NT2/D1 (cell line): Measurements from ENCODE around the gene AGPAT3.
A peak's percentile ranks its signal among the peaks of the same experiment; 100 is the strongest.

ENCODE experiments used
- DNase-seq: peaks from one replicate; pipeline ENCODE4 v3.0.0-alpha.2; 2011; ENCODE audit warnings: low read depth, low spot score
- H3K27me3 ChIP-seq: 2 replicates; pipeline ENCODE4 v1.6.0; 2011; ENCODE audit warnings: mild to moderate bottlenecking; ENCODE audit not compliant: insufficient read length, insufficient read depth
- H3K36me3 ChIP-seq: 2 replicates; pipeline ENCODE4 v1.6.1; 2011; ENCODE audit warnings: mild to moderate bottlenecking, low read length, mixed read lengths; ENCODE audit not compliant: insufficient read depth, insufficient read length
- H3K4me1 ChIP-seq: 2 replicates; pipeline ENCODE4 v1.5.1; 2011; ENCODE audit not compliant: insufficient read depth, insufficient read length
- H3K4me3 ChIP-seq: 2 replicates; pipeline ENCODE4 v1.5.1; 2011; ENCODE audit warnings: low read depth; ENCODE audit not compliant: insufficient read length
- H3K9ac ChIP-seq: 2 replicates; pipeline ENCODE4 v1.6.0; 2011; ENCODE audit warnings: low read depth; ENCODE audit not compliant: insufficient read length
- H3K9me3 ChIP-seq: 2 replicates; pipeline ENCODE4 v1.5.1; 2011; ENCODE audit warnings: mild to moderate bottlenecking, low read length; ENCODE audit not compliant: insufficient read depth
- SUZ12 ChIP-seq: IDR thresholded peaks from 2 replicates; pipeline ENCODE4 v1.6.1; 2011; ENCODE audit not compliant: insufficient read length, insufficient read depth; ENCODE audit errors: extremely low read depth
- YY1 ChIP-seq: IDR thresholded peaks from 2 replicates; pipeline ENCODE4 v1.6.1; 2011; ENCODE audit not compliant: insufficient read length, insufficient read depth
- ZNF274 ChIP-seq: IDR thresholded peaks from 2 replicates; pipeline ENCODE4 v1.6.1; 2011; ENCODE audit warnings: mild to moderate bottlenecking, low read depth, low read length

Gene AGPAT3

DNA sequence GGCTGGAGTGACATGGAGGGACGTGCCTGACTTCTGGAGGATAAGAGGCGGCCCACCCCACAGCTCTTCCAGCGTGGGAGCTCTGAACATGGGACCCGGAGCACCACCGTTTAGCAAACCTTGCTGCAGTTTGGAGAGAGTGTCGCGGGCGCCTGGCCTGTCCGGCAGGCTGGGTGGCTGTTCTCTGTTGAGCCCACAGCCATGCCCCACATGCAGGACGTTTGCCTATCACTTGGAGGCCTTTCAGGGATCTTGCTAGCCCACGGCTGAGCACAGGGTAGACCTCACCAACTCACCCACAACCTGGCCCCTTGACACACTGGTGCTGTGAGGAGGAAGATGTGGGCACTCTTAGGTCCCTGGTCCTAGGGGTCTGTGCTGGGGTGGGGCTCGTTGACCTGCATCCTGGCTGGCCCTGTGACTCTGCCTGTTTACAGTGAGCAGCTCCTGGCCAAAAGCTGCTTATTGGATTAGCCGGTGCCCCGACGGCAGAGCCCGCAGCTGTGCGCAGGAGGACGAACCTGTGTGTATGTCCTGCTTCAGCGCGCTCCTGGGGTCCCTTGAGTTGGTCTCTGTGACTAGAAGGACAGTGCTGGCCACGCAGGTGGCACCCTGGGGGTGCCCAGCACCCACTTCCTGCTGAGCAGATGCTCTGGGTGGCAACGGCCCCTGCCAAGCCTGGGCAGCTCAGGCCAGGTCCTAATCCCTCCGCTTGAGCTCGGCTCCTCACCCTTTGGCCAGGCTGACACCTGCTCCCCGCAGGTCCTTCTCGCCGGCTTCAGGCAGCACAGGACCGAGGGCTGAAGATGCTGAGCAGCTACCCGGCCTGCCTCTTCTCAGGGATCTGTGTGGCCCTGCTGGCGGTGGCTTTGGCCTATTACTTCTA lies 74.7 kb downstream of the AGPAT3 start:
- no peak for DNase-seq
- TF ChIP-seq ZNF274 (no peak), SUZ12 (no peak), YY1 (no peak)
- peak overlapping the region; percentile 53 for H3K9ac ChIP-seq
- peaks cover 30% of the 10 kb centered on the region for H3K4me1 ChIP-seq
- H3K9me3 ChIP-seq, result no peaks in the 10 kb centered on the region
- no peaks in the 10 kb centered on the region for H3K27me3 ChIP-seq
- no peak overlapping the region for H3K4me3 ChIP-seq
- peaks cover 2% of the 10 kb centered on the region for H3K36me3 ChIP-seq

DNA sequence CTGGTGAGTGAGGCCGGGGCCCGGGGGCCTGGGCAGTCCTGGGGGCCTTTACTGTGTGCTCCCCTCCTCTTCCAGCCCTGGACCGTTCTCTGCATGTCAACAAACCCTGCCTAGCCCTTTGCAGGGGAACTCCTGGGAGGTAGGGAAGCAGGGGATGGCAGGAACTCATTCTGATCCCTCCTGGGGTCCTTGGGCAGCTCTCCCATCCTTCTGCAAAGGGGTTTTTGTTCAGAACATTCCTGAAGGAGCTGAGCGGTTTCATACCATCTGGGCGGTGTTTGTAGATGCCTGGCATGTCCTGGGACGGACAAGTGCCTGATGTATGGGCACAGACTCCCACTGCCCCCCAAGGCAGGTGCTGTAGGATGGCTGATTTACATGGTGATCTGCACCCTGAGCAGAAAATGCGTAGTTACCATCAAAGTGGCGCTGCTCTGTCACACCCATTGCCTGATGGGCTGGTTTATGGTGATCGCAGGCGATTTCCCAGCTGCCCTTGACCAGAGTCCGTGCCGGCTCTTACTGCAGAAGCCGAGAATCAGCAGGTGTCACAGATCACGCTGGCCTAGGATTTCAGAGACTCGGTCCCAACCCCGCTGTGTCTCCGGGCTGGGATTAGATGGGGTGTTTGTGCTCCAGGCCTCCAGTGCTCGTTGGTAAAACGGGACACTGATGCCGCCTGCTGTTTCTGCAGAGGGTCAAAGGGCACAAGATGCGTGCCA lies 75.5 kb downstream of the AGPAT3 start:
- H3K9ac ChIP-seq, result no peak overlapping the region
- H3K27me3 ChIP-seq, result no peaks in the 10 kb centered on the region
- H3K4me3 ChIP-seq, result no peak overlapping the region
- peaks cover 31% of the 10 kb centered on the region for H3K4me1 ChIP-seq
- DNase-seq, result no peak
- H3K36me3 ChIP-seq, result no peaks in the 10 kb centered on the region
- H3K9me3 ChIP-seq, result no peaks in the 10 kb centered on the region
- TF ChIP-seq ZNF274 (no peak), SUZ12 (no peak), YY1 (no peak)

- Histone ChIP-seq H3K36me3 (no peaks in the 10 kb centered on the region), H3K9ac (no peak overlapping the region), H3K4me1 (peaks cover 36% of the 10 kb centered on the region), H3K4me3 (no peak overlapping the region), H3K9me3 (no peaks in the 10 kb centered on the region), H3K27me3 (no peaks in the 10 kb centered on the region)
- DNase-seq, result no peak
- TF ChIP-seq YY1 (no peak), SUZ12 (no peak), ZNF274 (no peak)
Observed at GRCh38 chr21:43942201-43942600, 77.2 kb downstream of the AGPAT3 start.

GRCh38 chr21:43942621-43943020 lies 77.6 kb downstream of the AGPAT3 start:
- TF ChIP-seq ZNF274 (no peak), SUZ12 (no peak), YY1 (no peak)
- no peaks in the 10 kb centered on the region for H3K36me3 ChIP-seq
- H3K4me1 ChIP-seq, result peaks cover 36% of the 10 kb centered on the region
- H3K27me3 ChIP-seq, result no peaks in the 10 kb centered on the region
- H3K9ac ChIP-seq, result no peak overlapping the region
- DNase-seq, result no peak
- H3K9me3 ChIP-seq, result no peaks in the 10 kb centered on the region
- H3K4me3 ChIP-seq, result no peak overlapping the region

DNA sequence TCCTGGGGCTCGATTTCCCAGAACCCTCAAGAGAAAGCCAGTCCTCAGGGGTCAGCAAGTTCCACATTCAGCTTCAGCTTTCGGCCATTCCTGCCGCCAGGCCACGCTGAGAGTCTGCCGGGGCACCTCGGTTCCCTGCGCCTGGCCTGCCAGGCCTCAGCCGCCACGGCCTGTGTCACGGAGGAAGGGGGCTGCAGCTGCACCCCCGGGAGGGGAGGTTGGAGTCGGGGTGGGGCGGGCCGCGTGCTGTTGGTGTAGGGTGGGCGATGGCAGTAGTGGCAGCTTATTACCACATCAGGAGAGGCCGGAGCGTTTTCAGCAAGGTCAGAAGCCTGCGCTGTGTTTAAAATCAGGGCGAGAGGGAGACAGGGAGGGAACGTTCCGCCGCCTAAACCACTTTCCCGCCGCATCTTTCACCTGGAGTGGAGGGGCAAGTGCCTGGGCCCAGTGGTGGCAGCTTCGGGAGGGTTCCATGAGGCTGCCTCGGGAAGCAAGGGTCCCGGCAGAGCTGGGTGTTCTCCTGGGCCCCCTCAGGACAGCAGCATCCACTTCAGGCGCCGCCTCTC lies 78.6 kb downstream of the AGPAT3 start:
- H3K4me1 ChIP-seq, result peaks cover 35% of the 10 kb centered on the region
- peaks cover 6% of the 10 kb centered on the region for H3K9me3 ChIP-seq
- H3K36me3 ChIP-seq, result no peaks in the 10 kb centered on the region

DNA sequence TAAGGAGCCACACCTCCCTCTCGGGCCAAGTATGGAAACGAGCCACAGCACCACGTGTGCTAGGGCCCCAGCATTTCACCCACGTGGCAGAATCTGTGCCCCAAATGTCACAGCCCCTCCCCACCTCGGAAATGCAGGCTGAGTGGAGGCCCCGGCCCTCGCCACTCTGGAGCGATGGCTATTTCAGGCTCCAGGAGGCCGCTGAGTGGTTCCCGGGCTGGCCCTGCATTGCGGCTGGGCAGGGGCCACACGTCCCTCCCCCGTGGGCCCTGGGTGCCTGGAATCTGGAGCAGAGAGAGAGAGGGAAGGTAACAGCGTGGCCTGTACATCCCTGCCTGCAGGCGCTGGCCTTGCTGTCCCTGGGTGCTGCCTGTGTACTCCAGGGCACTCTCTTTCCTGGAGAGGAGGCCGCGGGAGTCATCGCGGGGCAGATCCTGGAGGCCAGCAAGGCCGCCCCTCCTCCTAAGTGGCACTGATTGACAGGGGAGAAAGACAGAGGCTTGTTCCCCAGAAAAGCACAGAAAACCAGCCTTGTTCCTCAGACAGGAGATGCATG lies 79.1 kb downstream of the AGPAT3 start:
- H3K27me3 ChIP-seq, result no peaks in the 10 kb centered on the region
- peaks cover 11% of the 10 kb centered on the region for H3K9me3 ChIP-seq
- H3K9ac ChIP-seq, result peak overlapping the region; percentile 47
- H3K36me3 ChIP-seq, result no peaks in the 10 kb centered on the region
- TF ChIP-seq ZNF274 (no peak), YY1 (no peak), SUZ12 (no peak)
- H3K4me3 ChIP-seq, result no peak overlapping the region
- no peak for DNase-seq
- H3K4me1 ChIP-seq, result peaks cover 31% of the 10 kb centered on the region

More for the DNA sequence above, 78.6 kb downstream of the AGPAT3 start:
- Histone ChIP-seq H3K9ac (peak overlapping the region; percentile 47), H3K4me3 (no peak overlapping the region), H3K27me3 (no peaks in the 10 kb centered on the region)
- TF ChIP-seq SUZ12 (no peak), ZNF274 (no peak), YY1 (no peak)
- DNase-seq, result no peak

DNA sequence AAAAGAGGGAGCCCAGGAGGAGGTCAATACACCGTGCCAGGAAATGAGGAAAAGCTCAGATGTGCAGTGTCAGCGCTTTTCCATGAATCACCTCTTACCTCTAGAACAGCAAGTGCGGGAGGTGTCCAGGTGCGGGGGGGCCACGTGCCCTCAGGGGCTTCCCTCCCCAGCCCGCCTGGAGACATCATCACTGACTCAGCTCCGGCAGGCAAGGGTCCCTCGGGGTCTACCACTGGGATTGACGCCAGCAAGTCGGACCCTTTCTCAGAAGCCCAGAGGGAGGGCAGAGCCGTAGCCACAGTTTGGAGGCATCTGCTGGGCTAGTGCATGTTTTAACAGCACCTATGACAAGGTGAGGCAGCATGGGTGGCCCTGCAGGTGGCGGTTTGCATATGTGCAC lies 79.7 kb downstream of the AGPAT3 start:
- Histone ChIP-seq H3K4me1 (peaks cover 28% of the 10 kb centered on the region), H3K9me3 (peaks cover 17% of the 10 kb centered on the region), H3K27me3 (no peaks in the 10 kb centered on the region), H3K36me3 (no peaks in the 10 kb centered on the region), H3K9ac (peak overlapping the region; percentile 12), H3K4me3 (no peak overlapping the region)
- TF ChIP-seq YY1, result no peak
- TF ChIP-seq SUZ12, result no peak
- TF ChIP-seq ZNF274, result no peak
- no peak for DNase-seq
